ENCODE measurements around the gene MRPS15. TPM values are rescaled to one million over a fixed set of nuclear protein-coding genes. Genes with fewer than 3 reads are reported as not detected.

MRPS15 gene
- total RNA-seq, 4 donors from 2014 or later = 19.5 to 59.5 (median 42.4) TPM

GRCh38 chr1:36414384-36414783 is 49.8 kb downstream of the MRPS15 start:
- intact Hi-C loops (cut with DNase I; ENCODE audit: low total_unique reads) = no loop called here
- WGBS, 2 donors (ENCODE audit: low coverage in 1 of 2) = 84% methylated on average over 4 of the region's 4 CpGs; no CpG with 5 or more reads in 1 of the 2 donors
- in situ Hi-C loops (cut with MboI; ENCODE audit: low pct_ligation_motif_present in 1 of 4, low pct_unique_long_range_greater_than_20kb in 1 of 4, low sequenced_read_pairs in 3 of 4) = loop anchor here in 2 of 4 donors (25.0 kb wide), 2 partner anchors 227 to 302 kb away; no protein-coding TSS in a partner anchor

GRCh38 chr1:36411674-36412648 is 52.2 kb downstream of the MRPS15 start:
- 27 to 64% methylated on average over 5 to 11 of the region's 11 CpGs for WGBS, 2 donors (ENCODE audit: low coverage in 1 of 2)
- in situ Hi-C loops (cut with MboI; ENCODE audit: low pct_ligation_motif_present in 1 of 4, low pct_unique_long_range_greater_than_20kb in 1 of 4, low sequenced_read_pairs in 3 of 4) (loop anchor here in 2 of 4 donors (25.0 kb wide), 2 partner anchors 225 to 300 kb away; no protein-coding TSS in a partner anchor), intact Hi-C loops (cut with DNase I; ENCODE audit: low total_unique reads) (no loop called here)
- Histone ChIP-seq H3K27me3 (no peaks in the 10 kb centered on the region), H3K9me3 (no peaks in the 10 kb centered on the region), H3K36me3 (no peaks in the 10 kb centered on the region), H3K4me3 (no peak overlapping the region), H3K27ac (no peak overlapping the region), H3K4me1 (peaks cover 0 to 5% (median 0%) of the 10 kb centered on the region in 4 donors)
- no peak for TF ChIP-seq CTCF (IDR thresholded peaks at IDR 0.05)
- no peak for TF ChIP-seq EP300 (IDR thresholded peaks at IDR 0.05; ENCODE audit: low read depth)
- no peak for TF ChIP-seq POLR2AphosphoS5 (IDR thresholded peaks at IDR 0.05)
- TF ChIP-seq POLR2A (IDR thresholded peaks at IDR 0.05) = no peak
- no peak for DNase-seq

More at GRCh38 chr1:36414384-36414783, 49.8 kb downstream of the MRPS15 start:
- H3K27me3 ChIP-seq = no peaks in the 10 kb centered on the region
- TF ChIP-seq POLR2A (IDR thresholded peaks at IDR 0.05) (no peak), POLR2AphosphoS5 (IDR thresholded peaks at IDR 0.05) (no peak), EP300 (IDR thresholded peaks at IDR 0.05; ENCODE audit: low read depth) (no peak), CTCF (IDR thresholded peaks at IDR 0.05) (no peak)
- H3K4me3 ChIP-seq = no peak overlapping the region
- peaks cover 0 to 5% (median 0%) of the 10 kb centered on the region in 4 donors for H3K4me1 ChIP-seq
- H3K27ac ChIP-seq = no peak overlapping the region
- no peaks in the 10 kb centered on the region for H3K9me3 ChIP-seq
- no peaks in the 10 kb centered on the region for H3K36me3 ChIP-seq
- DNase-seq = no peak

DNA sequence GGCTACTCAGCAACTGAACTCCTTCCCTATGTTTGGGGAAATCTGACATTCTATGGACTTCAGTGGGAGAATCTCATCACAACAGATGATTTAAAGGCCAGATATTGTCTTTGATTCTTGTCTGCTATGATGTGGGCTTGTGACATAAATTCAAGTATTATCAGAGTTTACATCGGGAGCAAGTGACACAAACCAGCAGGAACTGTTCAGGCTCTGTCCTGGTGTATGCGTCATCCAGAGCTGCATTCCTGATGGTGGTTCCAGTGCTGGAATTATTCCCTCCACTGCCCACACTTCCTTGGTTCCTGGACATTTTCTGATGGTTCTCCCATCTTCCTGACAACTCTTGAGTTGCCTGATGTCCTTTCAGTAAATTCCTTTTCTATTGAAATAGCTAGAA is 55.7 kb downstream of the MRPS15 start:
- H3K27ac ChIP-seq = no peak overlapping the region
- WGBS, 2 donors (ENCODE audit: low coverage in 1 of 2) = 70 to 100% methylated on average over 1 to 2 of the region's 2 CpGs

More for the DNA sequence above, 55.7 kb downstream of the MRPS15 start:
- DNase-seq = no peak
- intact Hi-C loops (cut with DNase I; ENCODE audit: low total_unique reads) (no loop called here), in situ Hi-C loops (cut with MboI; ENCODE audit: low pct_ligation_motif_present in 1 of 4, low pct_unique_long_range_greater_than_20kb in 1 of 4, low sequenced_read_pairs in 3 of 4) (loop anchor here in 2 of 4 donors (25.0 kb wide), 2 partner anchors 221 to 296 kb away; no protein-coding TSS in a partner anchor)
- TF ChIP-seq CTCF (IDR thresholded peaks at IDR 0.05) (no peak), POLR2AphosphoS5 (IDR thresholded peaks at IDR 0.05) (no peak), EP300 (IDR thresholded peaks at IDR 0.05; ENCODE audit: low read depth) (no peak), POLR2A (IDR thresholded peaks at IDR 0.05) (no peak)
- Histone ChIP-seq H3K36me3 (no peaks in the 10 kb centered on the region), H3K27me3 (no peaks in the 10 kb centered on the region), H3K4me1 (no peaks in the 10 kb centered on the region), H3K4me3 (no peak overlapping the region), H3K9me3 (no peaks in the 10 kb centered on the region)
